GM04504 (cell line): ENCODE data around the gene IQCE.

Experiments used
- DNase-seq: peaks from one replicate; pipeline ENCODE4 v3.0.0-alpha.2; 2012; ENCODE audit warnings: low read depth

IQCE gene

GRCh38 chr7:2619116-2619515 lies 60.3 kb downstream of the IQCE start:
- peak; percentile 45 for DNase-seq

DNA sequence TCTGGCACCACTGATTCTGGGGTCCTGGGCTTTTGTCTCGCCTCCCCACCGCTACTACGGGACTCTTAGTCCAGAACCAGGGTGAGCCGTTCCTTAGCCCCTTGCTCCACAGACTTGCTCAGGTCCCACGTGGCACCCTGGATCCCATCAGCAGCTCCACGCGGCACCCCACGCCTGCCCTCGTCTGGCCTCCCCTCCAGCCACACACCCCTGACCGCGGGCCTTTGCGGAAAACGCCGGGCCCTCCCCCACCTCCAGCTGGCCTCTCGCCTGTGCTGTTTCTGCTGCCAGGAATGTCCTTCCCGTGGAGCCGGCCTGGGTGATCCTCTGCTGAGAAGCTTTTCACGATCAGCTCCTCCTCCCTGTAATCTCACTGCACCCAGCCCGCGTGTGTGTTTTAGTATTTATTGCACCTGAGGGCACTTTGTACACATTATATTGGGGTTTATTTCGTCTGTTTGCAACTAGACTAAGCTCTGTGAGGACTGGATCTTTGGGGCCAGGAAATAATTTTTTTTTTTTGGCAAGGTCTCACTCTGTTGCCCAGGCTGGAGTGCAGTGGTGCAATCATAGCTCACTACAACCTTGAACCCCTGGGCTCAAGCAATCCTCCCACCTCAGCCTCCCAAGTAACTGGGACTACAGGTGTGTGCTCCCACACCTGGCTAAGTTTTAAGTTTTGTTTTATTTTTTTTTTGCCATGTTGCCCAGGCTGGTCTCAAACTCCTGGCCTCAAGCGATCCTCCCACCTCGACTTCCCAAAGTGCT lies 62.5 kb downstream of the IQCE start:
- no peak for DNase-seq

DNA sequence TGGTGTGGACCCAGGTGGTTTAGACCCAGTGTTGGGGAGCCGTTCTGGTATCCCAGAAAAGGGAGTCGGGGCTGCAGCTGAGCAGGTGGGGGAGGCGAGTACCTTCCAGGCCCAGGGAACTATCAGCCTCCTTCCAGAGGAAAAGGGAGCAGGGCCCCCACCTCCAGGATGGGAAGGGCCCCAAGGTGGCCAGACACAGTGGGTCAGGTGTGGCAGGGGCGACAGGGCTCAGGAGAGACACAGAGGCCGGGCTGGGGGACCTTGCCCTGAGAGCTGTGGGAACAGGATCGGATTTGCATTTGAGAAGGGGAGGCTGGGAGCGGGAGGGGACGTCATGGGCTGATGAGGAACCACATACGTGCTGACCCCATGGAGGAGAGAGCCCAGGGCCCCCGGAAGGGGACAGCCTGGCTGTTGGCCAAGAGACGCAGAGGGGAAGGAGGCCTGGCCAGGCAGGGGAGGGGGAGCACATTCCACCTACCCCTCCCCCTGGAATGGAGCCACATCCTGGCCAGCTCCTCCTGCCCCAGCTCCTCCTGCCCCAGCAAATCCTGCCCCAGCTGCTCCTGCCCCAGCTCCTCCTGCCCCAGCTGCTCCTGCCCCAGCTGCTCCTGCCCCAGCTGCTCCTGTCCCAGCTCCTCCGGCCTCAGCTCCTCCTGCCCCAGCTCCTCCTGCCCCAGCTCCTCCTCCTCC lies 63.3 kb downstream of the IQCE start:
- DNase-seq = no peak

DNA sequence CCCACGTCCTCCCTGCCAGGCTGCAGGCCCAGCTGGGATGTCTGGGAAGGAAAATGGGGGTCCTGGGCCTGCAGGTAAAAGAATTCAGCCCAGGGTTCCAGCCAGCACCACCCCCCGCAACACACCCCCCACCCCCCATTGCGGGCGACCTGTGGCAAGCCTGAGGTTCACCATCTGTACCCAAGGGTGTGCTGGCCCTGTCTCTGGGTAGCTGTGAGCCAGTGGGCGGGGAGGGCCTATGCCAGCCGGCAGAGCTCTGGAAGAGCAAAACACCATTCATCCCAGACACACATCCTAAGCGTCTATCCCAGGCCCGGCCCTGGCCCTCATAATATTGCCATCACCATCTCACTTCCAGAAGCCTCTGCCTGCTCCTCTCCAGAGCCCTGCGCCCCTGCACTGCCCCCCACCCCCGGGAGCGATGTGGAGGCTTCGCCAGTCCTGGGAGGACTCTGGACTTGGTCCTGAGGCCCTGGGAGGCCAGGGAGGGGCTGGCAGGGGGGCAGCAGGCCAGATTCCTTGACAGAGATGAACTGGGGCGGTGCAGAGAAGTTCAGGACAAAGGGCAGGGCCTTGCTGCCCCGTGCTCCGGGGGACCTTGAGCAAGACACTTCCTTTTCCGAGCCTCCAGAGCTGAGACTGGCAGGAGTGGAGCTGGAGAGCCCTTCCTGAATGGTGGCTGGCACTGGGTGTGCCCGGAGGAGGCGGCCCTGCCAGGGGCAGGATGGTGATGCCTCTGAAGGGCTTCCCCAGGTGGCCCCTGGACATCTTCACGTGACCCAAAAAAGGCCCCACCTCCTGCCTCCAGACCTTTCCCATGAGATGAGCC lies 64.3 kb downstream of the IQCE start:
- no peak for DNase-seq

DNA sequence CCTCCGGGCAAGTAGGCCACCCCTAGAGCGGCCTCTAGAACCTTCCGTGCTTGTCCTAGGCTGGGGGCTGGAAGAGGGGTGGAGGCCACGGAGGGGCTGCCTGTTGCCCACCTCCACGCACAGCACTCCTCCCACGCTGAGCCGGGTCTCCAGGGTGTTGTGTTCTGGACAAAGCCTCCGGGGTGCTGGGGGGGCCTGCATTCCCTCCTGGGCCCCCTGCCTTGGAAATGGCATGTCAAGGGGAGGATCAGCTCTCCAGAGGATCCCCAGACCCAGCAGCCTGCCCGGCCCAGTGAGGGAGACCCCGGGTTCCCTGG lies 64.9 kb downstream of the IQCE start:
- DNase-seq = no peak

DNA sequence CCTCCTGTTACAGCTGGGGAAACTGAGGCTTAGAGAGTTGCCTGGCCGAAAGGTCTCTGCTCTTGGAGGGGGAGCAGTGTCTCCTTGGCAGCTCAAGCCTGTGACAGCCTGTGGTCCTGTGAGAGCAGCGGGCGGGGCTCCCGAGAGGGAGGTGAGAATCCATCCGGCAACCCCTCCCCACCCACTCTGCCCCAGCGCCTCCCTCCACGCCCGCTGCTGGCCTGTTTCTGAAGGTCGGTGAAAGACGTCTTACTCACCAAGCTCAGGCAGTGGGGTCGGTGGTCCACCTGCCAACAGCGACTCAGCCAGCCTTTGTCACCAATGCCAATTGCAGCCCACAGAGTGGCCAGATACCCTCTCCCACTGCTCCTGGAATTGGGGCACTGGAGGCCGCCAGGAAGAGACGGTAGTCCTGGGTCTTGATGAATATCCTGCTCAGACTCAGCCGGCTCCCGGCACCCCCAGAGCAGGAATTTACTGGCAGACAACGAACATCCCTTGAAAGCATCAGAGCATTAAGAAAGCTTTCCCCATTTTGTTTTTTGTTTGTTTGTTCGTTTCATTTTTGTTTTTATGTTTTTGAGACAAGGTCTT lies 65.6 kb downstream of the IQCE start:
- no peak for DNase-seq

- peak; percentile 78 for DNase-seq
These were observed 67.8 kb downstream of the IQCE start for GRCh38 chr7:2626498-2627117.

DNA sequence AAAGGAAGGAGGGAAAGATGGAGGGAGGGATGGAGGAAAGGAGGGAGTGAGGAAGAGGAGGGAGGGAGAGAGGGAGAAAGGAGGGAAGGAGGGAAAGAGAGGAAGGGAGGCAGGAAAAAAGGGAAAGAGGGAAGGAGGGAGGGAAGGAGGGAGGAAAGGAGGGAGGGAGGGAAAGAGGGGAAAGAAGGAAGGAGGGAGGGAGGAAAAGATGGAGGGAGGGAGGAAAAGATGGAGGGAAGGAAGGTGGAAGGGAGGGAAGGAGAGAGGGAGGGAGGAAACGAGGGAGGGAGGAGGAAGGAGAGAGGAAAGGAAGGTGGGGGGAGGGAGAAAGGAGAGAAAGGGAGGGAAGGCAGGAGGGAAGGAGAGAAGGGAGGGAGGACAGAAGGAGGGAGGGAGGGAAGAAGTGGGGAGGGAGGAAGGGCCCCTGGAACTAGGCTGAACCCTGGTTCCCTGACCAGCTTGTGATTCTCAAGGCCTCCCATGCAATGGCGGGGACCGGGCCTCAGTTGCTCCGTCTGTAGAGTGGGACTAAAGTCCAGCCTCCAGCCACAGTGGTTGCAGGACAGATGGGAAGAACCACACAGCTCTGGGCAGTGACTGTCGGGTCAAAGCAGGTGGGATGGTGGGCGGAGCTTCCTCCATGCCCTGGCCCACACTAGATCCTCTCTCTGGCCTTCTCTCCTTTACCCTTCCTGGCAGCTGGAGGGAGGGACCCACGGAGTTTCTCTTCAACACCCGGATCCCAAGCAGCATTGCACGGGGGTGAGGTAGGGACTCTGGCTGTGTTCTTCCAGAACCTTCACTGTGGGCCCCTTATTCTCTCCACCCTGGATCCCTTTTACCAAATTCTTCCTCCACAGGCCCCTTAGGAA lies 68.7 kb downstream of the IQCE start:
- no peak for DNase-seq

DNA sequence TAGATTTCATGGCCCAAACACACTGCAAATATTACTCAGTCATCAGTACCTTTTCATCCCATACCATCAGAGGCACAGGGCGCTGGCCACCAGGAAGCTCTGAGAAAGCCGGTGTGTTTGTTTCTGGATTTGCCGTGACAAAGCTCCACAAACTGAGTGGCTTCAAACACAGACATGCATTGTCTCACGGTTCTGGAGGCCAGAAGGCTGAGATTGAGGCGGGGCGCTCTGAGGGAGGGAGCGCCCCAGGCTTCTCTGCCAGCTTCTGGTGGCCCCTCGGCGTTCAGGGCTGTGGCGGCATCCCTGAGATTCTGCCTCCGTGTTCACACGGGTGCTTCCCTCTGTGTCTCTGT lies 69.3 kb downstream of the IQCE start:
- no peak for DNase-seq

GRCh38 chr7:2628891-2629290 lies 70.1 kb downstream of the IQCE start:
- DNase-seq = no peak

DNA sequence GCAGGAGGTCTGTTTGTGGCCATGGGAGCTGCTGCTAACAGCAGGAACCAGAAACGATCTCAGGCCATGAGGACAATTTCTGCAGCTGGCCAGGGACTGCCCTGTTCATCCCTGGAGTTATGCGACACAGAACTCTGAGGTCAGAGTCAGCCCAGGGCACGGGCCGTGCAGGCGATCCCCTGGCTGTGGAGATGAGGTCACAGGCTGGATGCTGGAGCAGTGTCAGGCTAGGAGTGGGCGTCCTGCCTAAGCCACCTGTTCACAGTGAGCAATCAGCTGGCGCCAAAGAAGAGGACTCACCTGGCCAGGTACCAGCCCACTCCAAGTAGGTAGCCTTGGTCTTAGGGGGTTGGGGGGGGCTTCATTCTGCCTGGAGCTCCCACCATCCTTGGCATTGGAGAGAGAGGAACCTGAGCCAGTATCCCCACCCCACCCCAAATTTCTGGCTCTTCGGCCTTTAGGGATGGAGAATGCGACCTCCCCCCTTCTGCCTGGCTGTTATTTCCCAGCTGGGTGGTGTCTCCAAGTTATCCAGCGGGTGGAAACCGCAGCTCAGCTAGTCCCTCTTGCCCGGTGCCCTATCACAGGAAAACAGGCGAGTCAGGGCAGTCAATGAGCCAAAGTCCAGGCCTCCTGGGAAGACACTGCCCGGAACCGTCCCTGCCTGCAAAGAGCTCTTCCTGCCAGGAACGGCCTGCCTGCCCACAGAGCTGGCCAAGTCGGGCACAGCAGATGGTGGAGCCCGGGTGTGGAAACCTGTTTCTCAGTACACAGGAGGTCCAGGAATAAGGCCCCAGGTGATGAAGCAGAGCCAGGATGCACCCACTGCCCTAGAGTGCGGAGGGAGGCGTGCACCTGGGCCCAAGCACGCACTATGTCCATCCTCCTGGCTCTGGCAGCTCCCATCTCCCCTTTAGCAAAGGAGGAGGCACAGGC lies 71.2 kb downstream of the IQCE start:
- no peak for DNase-seq

DNA sequence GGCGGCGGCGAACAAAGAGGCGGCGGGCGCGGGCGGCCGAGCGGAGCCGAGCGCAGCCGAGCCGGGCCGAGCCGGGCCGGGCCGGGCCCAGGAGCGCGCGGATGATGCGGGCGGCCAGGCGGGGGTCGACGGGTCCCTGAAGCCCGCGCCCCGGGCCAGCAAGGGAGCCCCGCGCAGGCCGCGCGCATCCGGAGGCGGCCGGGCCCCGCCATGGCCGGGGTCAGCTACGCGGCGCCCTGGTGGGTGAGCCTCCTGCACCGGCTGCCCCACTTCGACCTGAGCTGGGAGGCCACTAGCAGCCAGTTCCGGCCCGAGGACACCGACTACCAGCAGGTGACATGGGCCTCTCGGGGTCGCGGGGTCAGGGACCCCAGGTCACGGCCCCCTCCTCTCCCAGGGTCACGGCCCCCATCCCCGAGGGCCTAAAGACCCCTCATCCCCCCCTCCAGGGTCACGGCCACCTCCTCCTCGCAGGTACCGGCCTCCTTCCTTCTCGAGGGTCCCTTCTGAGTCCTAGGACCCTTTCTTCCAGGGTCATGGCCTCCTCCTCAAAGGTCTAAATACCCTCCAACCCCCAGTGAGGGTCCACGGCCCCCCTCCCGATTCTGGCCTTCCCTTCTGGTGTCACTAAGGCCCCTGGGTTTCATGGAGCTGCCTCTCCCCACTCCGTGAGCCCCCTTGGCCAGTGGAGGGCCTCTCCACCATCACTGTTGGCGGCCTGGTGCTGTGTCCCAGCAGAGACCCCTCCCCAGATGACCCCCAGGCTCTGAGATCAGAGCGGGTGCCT lies 73.4 kb downstream of the IQCE start, which contains the start of gene TTYH3:
TTYH3 (plus strand) TSS at position 41 of the 787 bp plus-strand sequence; CDS start at position 211, 170 bp downstream.
- no peak for DNase-seq

DNA sequence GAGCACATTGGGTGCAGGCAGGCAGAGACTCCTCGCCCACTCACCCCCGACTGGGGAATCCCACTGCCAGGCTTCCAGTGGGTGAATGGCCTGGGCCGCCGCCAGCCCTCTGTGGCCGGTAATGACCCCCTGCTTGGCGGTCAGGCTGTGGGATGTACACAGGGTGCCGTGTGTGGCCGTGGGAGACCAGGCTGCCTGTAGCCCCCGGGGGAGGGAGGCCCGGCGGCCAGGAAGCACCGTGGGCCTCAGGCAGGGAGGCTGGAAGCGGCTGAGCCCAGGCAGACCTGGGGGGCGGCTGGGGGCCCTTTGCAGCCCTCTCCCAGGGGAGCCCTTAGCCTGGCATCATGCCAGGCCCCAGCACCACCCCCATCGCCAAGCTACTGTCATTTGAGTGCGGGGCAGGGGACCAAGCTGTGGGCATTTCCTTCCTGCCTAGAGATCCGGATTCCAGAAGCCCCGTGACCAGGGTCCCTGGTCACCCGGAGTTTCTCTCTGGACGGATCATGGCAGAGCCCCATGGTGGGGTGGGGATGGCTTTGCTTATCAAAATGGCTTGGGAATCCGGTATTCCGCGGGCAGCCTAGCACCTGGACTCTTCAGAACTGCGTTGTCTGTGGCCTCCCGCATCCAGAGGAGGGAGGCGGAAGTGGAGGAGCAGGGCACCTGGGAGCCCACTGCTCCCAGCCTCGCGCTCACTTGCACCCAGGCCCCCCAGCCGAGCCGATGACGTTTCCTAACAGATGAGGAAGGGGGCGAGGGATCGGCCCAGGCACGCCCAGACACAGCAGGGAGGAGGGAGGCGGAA lies 74.2 kb downstream of the IQCE start:
- DNase-seq = no peak

GRCh38 chr7:2633538-2634266 lies 74.9 kb downstream of the IQCE start:
- peak; percentile 89 for DNase-seq

DNA sequence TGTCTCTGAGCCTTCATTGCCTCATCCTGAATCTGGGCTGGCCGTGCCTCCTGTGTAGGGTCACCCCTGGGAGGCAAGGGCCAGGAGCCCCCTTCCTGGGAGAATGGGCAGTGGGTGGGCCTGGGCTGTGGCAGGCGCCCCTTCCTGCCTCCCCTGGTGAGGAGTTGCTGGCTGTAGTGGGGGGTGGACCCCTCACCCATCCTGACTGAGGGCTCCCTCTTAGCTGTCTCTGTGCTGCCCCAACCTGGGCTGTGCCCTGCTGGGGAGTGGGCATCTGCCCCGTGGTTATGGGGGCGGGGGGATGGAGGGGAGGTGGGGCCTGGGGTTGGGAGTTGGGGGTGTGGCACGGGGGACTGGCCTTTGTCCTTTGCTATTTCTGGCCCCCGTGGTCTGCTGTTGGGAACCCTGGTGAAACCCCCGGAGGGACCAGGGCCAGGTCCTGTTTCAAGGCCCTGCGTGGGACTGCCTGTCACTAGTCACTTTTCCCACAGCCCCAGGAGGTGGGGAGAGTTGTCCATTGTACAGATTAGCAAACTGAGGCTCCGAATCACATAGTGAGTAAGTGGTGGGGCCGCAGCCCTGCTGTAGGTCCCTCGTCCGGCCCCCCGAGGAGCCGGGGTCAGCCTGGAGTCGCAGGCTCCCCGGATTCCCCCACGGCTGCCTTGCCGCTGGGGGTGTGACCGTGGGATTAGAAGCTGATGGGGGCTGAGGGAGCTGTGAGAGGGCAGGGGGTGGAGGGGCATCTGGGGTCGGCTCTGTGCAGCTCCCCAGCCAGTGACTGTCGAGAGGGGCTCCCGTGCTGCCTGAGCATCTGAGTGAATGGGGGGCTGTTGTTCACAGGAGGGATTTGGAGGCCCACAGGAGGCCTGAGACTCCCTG lies 75.7 kb downstream of the IQCE start:
- no peak for DNase-seq

DNA sequence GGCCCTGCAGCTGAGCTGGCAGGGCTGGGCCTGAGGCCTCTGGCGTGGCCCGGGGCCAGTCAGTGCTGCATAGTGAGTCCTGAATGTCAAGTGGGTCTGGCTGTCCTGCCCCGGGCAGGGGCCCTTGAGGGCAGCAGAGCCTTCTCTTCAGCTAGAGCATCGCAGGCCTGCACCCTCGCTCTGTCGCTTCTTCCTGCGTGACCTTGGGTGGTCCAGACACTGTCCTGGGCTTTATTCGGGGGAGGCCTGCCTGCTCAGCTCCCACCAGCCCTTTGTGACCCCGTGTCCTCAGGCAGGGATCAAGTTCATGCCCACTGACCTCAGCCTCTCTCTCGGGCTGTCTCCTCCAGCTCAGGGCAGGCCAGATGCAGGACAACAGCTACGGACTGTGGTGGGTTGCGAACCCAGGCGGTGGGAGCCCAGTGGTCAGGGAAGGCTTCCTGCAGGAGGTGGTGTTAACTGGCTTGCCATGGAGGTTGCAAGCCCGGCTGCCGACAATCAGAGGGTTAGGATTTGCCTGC lies 76.4 kb downstream of the IQCE start:
- DNase-seq = no peak
